Esophagus muscularis mucosa (tissue), 4 donors: Measurements from ENCODE around the gene INPP4B. TPM values are rescaled to one million over a fixed set of nuclear protein-coding genes. Genes with fewer than 3 reads are reported as not detected.

Experiments used
- DNase-seq: peaks from one replicate; pipeline ENCODE4 v3.0.0-alpha.2; 2017; ENCODE audit errors: extremely low spot score
- H3K27ac ChIP-seq, 4 donors: fragments of 200-600 bp; sonication (generic); replicated peaks in 1 of 4; 1 replicate in 3 of 4; 2 replicates in 1 of 4; pipeline ENCODE4 v1.5.1; 2016 to 2019; ENCODE audit warnings: mild to moderate bottlenecking in 1 of 4
- H3K27me3 ChIP-seq, 4 donors: fragments of 200-600 bp; sonication (generic); one replicate each; pipeline versions ENCODE4 v1.5.1 to v1.6.0; 2016 to 2019
- H3K36me3 ChIP-seq, 4 donors: fragments of 200-600 bp; sonication (generic); one replicate each; pipeline ENCODE4 v1.5.1; 2016 to 2019
- H3K4me1 ChIP-seq, 4 donors: fragments of 200-600 bp; sonication (generic); one replicate each; pipeline ENCODE4 v1.5.1; 2016 to 2019
- H3K4me3 ChIP-seq, 4 donors: fragments of 200-600 bp; sonication (generic); 1 replicate in 2 of 4; 2 replicates in 2 of 4; pipeline ENCODE4 v1.5.1; 2016 to 2019; ENCODE audit warnings: mild to moderate bottlenecking in 4 of 4, moderate library complexity in 1 of 4
- H3K9me3 ChIP-seq, 4 donors: fragments of 200-600 bp; sonication (generic); 1 replicate in 3 of 4; 2 replicates in 1 of 4; pipeline ENCODE4 v1.5.1; 2016 to 2019
- EP300 ChIP-seq: sonication (generic); formaldehyde crosslinking; IDR thresholded peaks from one replicate; pipeline ENCODE4 v1.6.1; 2017; ENCODE audit warnings: antibody characterized with exemption
- POLR2A ChIP-seq: fragments of 450-650 bp; IDR thresholded peaks from one replicate; pipeline ENCODE4 v1.6.1; 2017; ENCODE audit warnings: antibody characterized with exemption, moderate library complexity, mild to moderate bottlenecking, low read depth
- POLR2AphosphoS5 ChIP-seq, 2 donors: sonication (generic); formaldehyde crosslinking; IDR thresholded peaks; one replicate each; pipeline ENCODE4 v1.6.1; 2017; ENCODE audit warnings: antibody characterized with exemption in 2 of 2
- WGBS: methylation state at CpG from one replicate; pipeline ENCODE4 v1.1.5; 2018; 5-methylcytosine and 5-hydroxymethylcytosine counted together
- intact Hi-C: fragments of 100-400 bp; cut with DNase I; formaldehyde crosslinking; loops from one replicate; pipeline ENCODE4 v1.15.1; 2023
- total RNA-seq, 4 donors: library from RNA; depleted of rRNA; stranded (reverse); fragments of >200 nt; gene quantifications; one replicate each; pipeline versions ENCODE4 v1.1.0 to v1.2.1, GENCODE V29; 2016
- TF ChIP-seq, protein P1 (sequence below), 3 experiments: fragments of 200-600 bp in 2 of 3; fragments of 450-650 bp in 1 of 3; sonication (generic) in 2 of 3; IDR thresholded peaks; one replicate each; pipeline ENCODE4 v1.5.1; 2017 to 2019; ENCODE audit warnings: antibody characterized with exemption in 3 of 3, mild to moderate bottlenecking in 2 of 3, moderate library complexity in 1 of 3

INPP4B gene
- total RNA-seq, 4 donors from 2014 or later, result 12.7 to 23.4 (median 15.9) TPM

DNA sequence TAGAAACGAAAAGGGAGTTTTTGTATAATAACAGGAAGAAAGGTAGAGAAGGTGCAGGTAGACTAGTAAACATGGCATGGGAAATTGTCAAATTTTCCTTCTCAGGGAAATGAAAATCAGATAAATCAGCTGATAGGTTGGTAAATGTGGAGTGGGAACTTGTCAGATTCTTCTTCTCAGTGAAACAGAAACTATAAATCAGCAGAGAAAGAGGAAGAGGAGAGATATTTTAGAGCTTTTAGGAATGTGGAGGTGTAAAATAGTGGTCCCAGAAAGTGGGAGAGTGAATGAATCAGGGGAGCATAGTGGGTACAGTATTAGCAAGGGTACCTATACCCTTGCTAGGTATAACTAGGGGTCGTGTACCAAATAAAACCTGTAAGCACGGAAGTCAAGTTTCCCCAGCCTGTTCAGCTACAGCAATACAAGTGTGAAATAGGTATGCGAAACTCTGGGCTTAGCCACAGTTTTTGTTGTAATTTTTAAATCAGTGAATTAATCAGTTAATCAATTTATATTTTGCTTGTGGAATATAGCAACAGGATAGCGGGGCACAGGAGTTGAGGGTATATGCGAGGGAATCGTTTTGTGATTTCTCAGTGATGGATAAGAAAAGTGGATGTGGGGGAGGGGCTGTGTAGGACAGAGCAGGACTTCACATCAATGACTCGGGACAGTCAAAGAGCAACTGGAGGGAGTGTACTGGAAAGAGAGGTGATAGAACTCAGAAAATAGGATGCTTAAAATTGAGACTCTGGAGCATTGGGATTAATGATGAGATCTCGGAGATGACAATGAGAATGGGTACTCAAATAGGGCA is 561.5 kb downstream of the INPP4B start:
- TF ChIP-seq, protein P1, sequence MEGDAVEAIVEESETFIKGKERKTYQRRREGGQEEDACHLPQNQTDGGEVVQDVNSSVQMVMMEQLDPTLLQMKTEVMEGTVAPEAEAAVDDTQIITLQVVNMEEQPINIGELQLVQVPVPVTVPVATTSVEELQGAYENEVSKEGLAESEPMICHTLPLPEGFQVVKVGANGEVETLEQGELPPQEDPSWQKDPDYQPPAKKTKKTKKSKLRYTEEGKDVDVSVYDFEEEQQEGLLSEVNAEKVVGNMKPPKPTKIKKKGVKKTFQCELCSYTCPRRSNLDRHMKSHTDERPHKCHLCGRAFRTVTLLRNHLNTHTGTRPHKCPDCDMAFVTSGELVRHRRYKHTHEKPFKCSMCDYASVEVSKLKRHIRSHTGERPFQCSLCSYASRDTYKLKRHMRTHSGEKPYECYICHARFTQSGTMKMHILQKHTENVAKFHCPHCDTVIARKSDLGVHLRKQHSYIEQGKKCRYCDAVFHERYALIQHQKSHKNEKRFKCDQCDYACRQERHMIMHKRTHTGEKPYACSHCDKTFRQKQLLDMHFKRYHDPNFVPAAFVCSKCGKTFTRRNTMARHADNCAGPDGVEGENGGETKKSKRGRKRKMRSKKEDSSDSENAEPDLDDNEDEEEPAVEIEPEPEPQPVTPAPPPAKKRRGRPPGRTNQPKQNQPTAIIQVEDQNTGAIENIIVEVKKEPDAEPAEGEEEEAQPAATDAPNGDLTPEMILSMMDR (IDR thresholded peaks at IDR 0.05), result no peak
- no peak for TF ChIP-seq POLR2AphosphoS5 (IDR thresholded peaks at IDR 0.05)
- no peak for TF ChIP-seq EP300
- no peak for TF ChIP-seq POLR2A
- 90% methylated on average over 9 of the region's 9 CpGs for WGBS
- no peak for DNase-seq
- Histone ChIP-seq H3K27me3 (no peaks in the 10 kb centered on the region), H3K9me3 (no peaks in the 10 kb centered on the region), H3K4me3 (no peak overlapping the region), H3K27ac (no peak overlapping the region), H3K36me3 (no peaks in the 10 kb centered on the region), H3K4me1 (no peaks in the 10 kb centered on the region)
- intact Hi-C loops, result no loop called here

- Histone ChIP-seq H3K36me3 (no peaks in the 10 kb centered on the region), H3K4me3 (no peak overlapping the region), H3K4me1 (no peaks in the 10 kb centered on the region), H3K27me3 (no peaks in the 10 kb centered on the region), H3K9me3 (no peaks in the 10 kb centered on the region), H3K27ac (no peak overlapping the region)
- WGBS, result 15% methylated on average over 2 of the region's 2 CpGs
- intact Hi-C loops, result no loop called here
- no peak for TF ChIP-seq POLR2AphosphoS5 (IDR thresholded peaks at IDR 0.05)
- TF ChIP-seq, protein P1 (IDR thresholded peaks at IDR 0.05), result peak; percentile 24 to 50 (median 34)
- no peak for DNase-seq
These were observed 563.1 kb downstream of the INPP4B start for GRCh38 chr4:142282870-142283431.

- 92% methylated on average over 1 of the region's 1 CpG for WGBS
- Histone ChIP-seq H3K27ac (no peak overlapping the region), H3K9me3 (no peaks in the 10 kb centered on the region), H3K27me3 (no peaks in the 10 kb centered on the region), H3K4me3 (no peak overlapping the region), H3K4me1 (no peaks in the 10 kb centered on the region), H3K36me3 (no peaks in the 10 kb centered on the region)
- DNase-seq, result no peak
- intact Hi-C loops, result no loop called here
- TF ChIP-seq POLR2AphosphoS5 (IDR thresholded peaks at IDR 0.05) (no peak), POLR2A (no peak), EP300 (no peak)
- TF ChIP-seq, protein P1 (IDR thresholded peaks at IDR 0.05), result no peak
These were observed 564.1 kb downstream of the INPP4B start for GRCh38 chr4:142281999-142282398.

DNA sequence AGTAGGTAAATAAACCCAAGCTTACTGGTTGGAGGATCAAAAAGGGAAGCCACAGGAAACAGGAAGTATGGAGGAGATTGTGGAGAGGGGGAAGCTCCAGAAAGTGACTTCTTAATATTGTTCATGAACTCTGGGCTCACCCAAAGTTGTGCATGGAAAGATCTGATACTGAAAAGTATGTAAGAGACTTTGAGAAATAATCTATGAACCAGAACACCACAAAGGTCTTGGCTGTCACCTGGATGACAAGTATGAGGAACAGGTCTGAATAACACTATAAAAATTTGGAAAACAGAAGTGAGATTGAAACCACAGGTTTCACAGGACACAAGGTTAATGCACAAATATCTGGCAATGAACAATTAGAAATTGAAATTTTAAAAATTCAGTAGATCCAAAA is 567.4 kb downstream of the INPP4B start:
- intact Hi-C loops, result no loop called here
- TF ChIP-seq POLR2AphosphoS5 (IDR thresholded peaks at IDR 0.05), result no peak
- TF ChIP-seq POLR2A, result no peak
- TF ChIP-seq, protein P1 (IDR thresholded peaks at IDR 0.05), result no peak
- no peak for TF ChIP-seq EP300
- H3K27ac ChIP-seq, result no peak overlapping the region
- no peaks in the 10 kb centered on the region for H3K36me3 ChIP-seq
- H3K4me3 ChIP-seq, result no peak overlapping the region
- H3K9me3 ChIP-seq, result no peaks in the 10 kb centered on the region
- no peak for DNase-seq
- no peaks in the 10 kb centered on the region for H3K4me1 ChIP-seq
- no peaks in the 10 kb centered on the region for H3K27me3 ChIP-seq
